GM19455 (cell line): ENCODE results near the gene REV3L.
A peak's percentile ranks its signal among the peaks of the same experiment; 100 is the strongest.
"Not testable (repeated sequence)": the region's sequence is repeated elsewhere in the genome, so short reads cannot be mapped to it uniquely, and the experiment has no call there.

Experiments used
- ATAC-seq: cut with Tn5 transposase; IDR thresholded peaks from one replicate; pipeline ENCODE4 v1.9.1; 2021; ENCODE audit not compliant: unreplicated experiment

REV3L gene

GRCh38 chr6:111482959-111483735 lies at the start of gene REV3L:
Gene REV3L, minus strand, starts transcription at chr6:111483218. Its CDS starts 330 bp downstream, at chr6:111482888.
- ATAC-seq: peak; percentile 30

- ATAC-seq: no peak
Observed at GRCh38 chr6:111531185-111531584, 48.2 kb upstream of the REV3L start.

GRCh38 chr6:111530667-111531066 lies 47.6 kb upstream of the REV3L start:
- ATAC-seq: no peak

- ATAC-seq: no peak
Observed at GRCh38 chr6:111530218-111530617, 47.2 kb upstream of the REV3L start.

- no peak for ATAC-seq
Observed at GRCh38 chr6:111527367-111527766, 44.3 kb upstream of the REV3L start.

GRCh38 chr6:111524735-111525134 lies 41.7 kb upstream of the REV3L start:
- no peak for ATAC-seq

GRCh38 chr6:111524252-111524651 lies 41.2 kb upstream of the REV3L start:
- no peak for ATAC-seq

- no peak for ATAC-seq
Observed at GRCh38 chr6:111523484-111524167, 40.6 kb upstream of the REV3L start.

- ATAC-seq: no peak
Observed at GRCh38 chr6:111522393-111523020, 39.5 kb upstream of the REV3L start.

GRCh38 chr6:111521497-111522270 lies 38.7 kb upstream of the REV3L start:
- no peak for ATAC-seq

GRCh38 chr6:111520524-111520923 lies 37.5 kb upstream of the REV3L start:
- ATAC-seq: no peak

GRCh38 chr6:111517965-111518364 lies 34.9 kb upstream of the REV3L start:
- ATAC-seq: no peak

- ATAC-seq: no peak
Observed at GRCh38 chr6:111515259-111515658, 32.2 kb upstream of the REV3L start.

- not testable (repeated sequence) for ATAC-seq
Observed at GRCh38 chr6:111514531-111514930, 31.5 kb upstream of the REV3L start.

- not testable (repeated sequence) for ATAC-seq
Observed at GRCh38 chr6:111507219-111507618, 24.2 kb upstream of the REV3L start.

GRCh38 chr6:111505498-111505897 lies 22.5 kb upstream of the REV3L start:
- ATAC-seq: not testable (repeated sequence)

- no peak for ATAC-seq
Observed at GRCh38 chr6:111503660-111504059, 20.6 kb upstream of the REV3L start.

- ATAC-seq: no peak
Observed at GRCh38 chr6:111503194-111503593, 20.2 kb upstream of the REV3L start.

GRCh38 chr6:111502154-111502553 lies 19.1 kb upstream of the REV3L start:
- ATAC-seq: no peak

GRCh38 chr6:111499269-111499793 lies 16.3 kb upstream of the REV3L start:
- ATAC-seq: no peak
